ENCODE results near the gene KRTAP10-6. TPM values are rescaled to one million over a fixed set of nuclear protein-coding genes. Genes with fewer than 3 reads are reported as not detected.

Gene KRTAP10-6
- total RNA-seq, 1 experiment from 2014 or later: not detected

- no peaks in the 10 kb centered on the region for H3K4me1 ChIP-seq (ENCODE audit: control insufficient read depth in 1 of 2, insufficient read depth in 2 of 2, low read length in 2 of 2)
- H3K9me2 ChIP-seq (ENCODE audit: insufficient read depth): no peaks in the 10 kb centered on the region
- intact Hi-C loops (cut with micrococcal nuclease): no loop called here
- POLR2A ChIA-PET: no interaction called here
- no peaks in the 10 kb centered on the region for H3K36me3 ChIP-seq (ENCODE audit: control insufficient read depth in 1 of 2, insufficient read depth in 2 of 2, low read length in 2 of 2)
- H3K79me2 ChIP-seq (ENCODE audit: insufficient read depth, low read length): no peaks in the 10 kb centered on the region
- no peaks in the 10 kb centered on the region for H4K20me1 ChIP-seq (ENCODE audit: insufficient read depth)
- no peak overlapping the region for H3K27ac ChIP-seq (ENCODE audit: low read depth, low read length)
- ATAC-seq (no peak), DNase-seq (ENCODE audit: low read depth, low spot score) (no peak)
- H3K9me3 ChIP-seq (ENCODE audit: control insufficient read depth in 1 of 2, insufficient read depth in 1 of 2, low read depth in 1 of 2, low read length in 2 of 2): peaks cover 3 to 5% of the 10 kb centered on the region in 2 experiments; a peak in 2 of 4 replicates
- no TSS peak for BruUV-seq (replicated peaks)
- H2AFZ ChIP-seq (ENCODE audit: low read depth, low read length, poor library complexity, severe bottlenecking): no peak overlapping the region
- no peaks in the 10 kb centered on the region for H3K27me3 ChIP-seq (ENCODE audit: insufficient read depth, low read length)
- H3K4me3 ChIP-seq (replicated peaks in 1 of 2; ENCODE audit: low read depth in 1 of 2, low read length in 2 of 2): no peak overlapping the region
- TF ChIP-seq MAX (IDR thresholded peaks at IDR 0.05) (no peak), SP1 (IDR thresholded peaks at IDR 0.05; ENCODE audit: low read depth) (no peak), YY1 (IDR thresholded peaks at IDR 0.05; ENCODE audit: extremely low read depth, insufficient replicate concordance, low read depth, low read length) (no peak), ZBTB33 (IDR thresholded peaks at IDR 0.05; ENCODE audit: extremely low read depth, insufficient replicate concordance, low read length) (no peak), CTCF (IDR thresholded peaks at IDR 0.05 in 2 of 3, conservative IDR thresholded peaks at IDR 0.05 in 1 of 3; ENCODE audit: borderline replicate concordance in 1 of 3, insufficient read depth in 1 of 3, low read depth in 2 of 3, low read length in 2 of 3) (no peak), TCF7L2 (IDR thresholded peaks at IDR 0.05; ENCODE audit: borderline replicate concordance, extremely low read depth, insufficient read depth, insufficient read length) (no peak), RAD21 (IDR thresholded peaks at IDR 0.05; ENCODE audit: low read depth) (no peak), POLR2AphosphoS5 (IDR thresholded peaks at IDR 0.05; ENCODE audit: low read depth, low read length) (no peak), EZH2 (IDR thresholded peaks at IDR 0.05) (no peak), EGR1 (IDR thresholded peaks at IDR 0.05; ENCODE audit: low read depth) (no peak), SIN3A (IDR thresholded peaks at IDR 0.05; ENCODE audit: low read depth) (no peak), REST (IDR thresholded peaks at IDR 0.05; ENCODE audit: low read depth) (no peak), CEBPB (IDR thresholded peaks at IDR 0.05; ENCODE audit: low read depth) (no peak), SRF (IDR thresholded peaks at IDR 0.05; ENCODE audit: low read depth) (no peak), ZNF274 (IDR thresholded peaks at IDR 0.05; ENCODE audit: low read depth, low read length) (no peak), ATF3 (IDR thresholded peaks at IDR 0.05) (no peak)
- RAD21 ChIA-PET (ENCODE audit: low non-redundant PET in 1 of 2, low total read pairs in 2 of 2, uncharacterized antibody in 2 of 2, unreplicated experiment in 2 of 2): no interaction called here
- CTCF ChIA-PET: no interaction called here
- no peak overlapping the region for H3K4me2 ChIP-seq (ENCODE audit: low read length)
- H3K9ac ChIP-seq (ENCODE audit: low read length): no peak overlapping the region
These were observed 21.9 kb upstream of the KRTAP10-6 start for GRCh38 chr21:44614161-44614631.

Data from HCT116 (cell line).